Measurements from ENCODE around the gene NEK7.
"Not testable (repeated sequence)": the region's sequence is repeated elsewhere in the genome, so short reads cannot be mapped to it uniquely, and the experiment has no call there.

Gene NEK7

GRCh38 chr1:198298640-198299039 lies 141.8 kb downstream of the NEK7 start:
- Histone ChIP-seq H3K4me1 (ENCODE audit: insufficient read depth, low read length, severe bottlenecking) (no peaks in the 10 kb centered on the region), H3K4me3 (ENCODE audit: low read depth, low read length, poor library complexity, severe bottlenecking) (no peak overlapping the region), H3K9me2 (ENCODE audit: low read depth, low read length) (no peaks in the 10 kb centered on the region), H3K79me2 (ENCODE audit: insufficient read depth, low read length) (no peaks in the 10 kb centered on the region), H2AFZ (ENCODE audit: low read length) (no peak overlapping the region), H3K4me2 (ENCODE audit: low read length) (no peak overlapping the region), H3K9ac (ENCODE audit: low read length) (no peak overlapping the region), H3K27ac (ENCODE audit: low read depth, low read length, poor library complexity, severe bottlenecking) (no peak overlapping the region), H4K20me1 (ENCODE audit: insufficient read depth, low read length) (no peaks in the 10 kb centered on the region), H3F3A (ENCODE audit: insufficient read depth, low read length) (no peaks in the 10 kb centered on the region), H3K36me3 (ENCODE audit: insufficient read depth, low read length) (no peaks in the 10 kb centered on the region), H3K27me3 (ENCODE audit: insufficient read depth, low read length) (no peaks in the 10 kb centered on the region), H3K9me3 (ENCODE audit: low read length) (no peaks in the 10 kb centered on the region)
- TF ChIP-seq, protein P1, sequence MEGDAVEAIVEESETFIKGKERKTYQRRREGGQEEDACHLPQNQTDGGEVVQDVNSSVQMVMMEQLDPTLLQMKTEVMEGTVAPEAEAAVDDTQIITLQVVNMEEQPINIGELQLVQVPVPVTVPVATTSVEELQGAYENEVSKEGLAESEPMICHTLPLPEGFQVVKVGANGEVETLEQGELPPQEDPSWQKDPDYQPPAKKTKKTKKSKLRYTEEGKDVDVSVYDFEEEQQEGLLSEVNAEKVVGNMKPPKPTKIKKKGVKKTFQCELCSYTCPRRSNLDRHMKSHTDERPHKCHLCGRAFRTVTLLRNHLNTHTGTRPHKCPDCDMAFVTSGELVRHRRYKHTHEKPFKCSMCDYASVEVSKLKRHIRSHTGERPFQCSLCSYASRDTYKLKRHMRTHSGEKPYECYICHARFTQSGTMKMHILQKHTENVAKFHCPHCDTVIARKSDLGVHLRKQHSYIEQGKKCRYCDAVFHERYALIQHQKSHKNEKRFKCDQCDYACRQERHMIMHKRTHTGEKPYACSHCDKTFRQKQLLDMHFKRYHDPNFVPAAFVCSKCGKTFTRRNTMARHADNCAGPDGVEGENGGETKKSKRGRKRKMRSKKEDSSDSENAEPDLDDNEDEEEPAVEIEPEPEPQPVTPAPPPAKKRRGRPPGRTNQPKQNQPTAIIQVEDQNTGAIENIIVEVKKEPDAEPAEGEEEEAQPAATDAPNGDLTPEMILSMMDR (IDR thresholded peaks at IDR 0.05; ENCODE audit: low read length), result no peak
- no peak for TF ChIP-seq EZH2 (IDR thresholded peaks at IDR 0.05; ENCODE audit: borderline replicate concordance, low read length)

DNA sequence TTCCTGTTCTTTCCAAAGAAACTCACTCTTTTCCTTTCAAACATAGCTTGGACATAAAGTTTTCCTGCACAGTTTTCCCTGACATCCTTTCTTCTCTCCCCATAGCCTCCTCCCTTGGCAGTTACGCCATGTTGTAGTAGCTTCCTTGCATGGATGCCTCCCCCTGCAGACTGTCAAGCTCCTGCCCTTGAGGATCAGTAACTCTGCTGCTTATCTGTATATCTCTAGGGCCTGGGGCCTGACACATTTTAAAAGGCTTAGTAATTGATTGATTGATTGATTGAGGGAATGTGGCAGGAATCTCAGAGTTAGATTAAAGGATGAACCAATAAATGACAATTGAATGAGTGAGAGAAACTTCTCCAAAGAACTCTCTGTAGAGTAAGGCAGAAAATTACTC lies 143.7 kb downstream of the NEK7 start:
- H4K20me1 ChIP-seq (ENCODE audit: insufficient read depth, low read length), result no peaks in the 10 kb centered on the region
- no peak overlapping the region for H3K27ac ChIP-seq (ENCODE audit: low read depth, low read length, poor library complexity, severe bottlenecking)
- H3K4me3 ChIP-seq (ENCODE audit: low read depth, low read length, poor library complexity, severe bottlenecking), result no peak overlapping the region
- no peak overlapping the region for H2AFZ ChIP-seq (ENCODE audit: low read length)
- H3K27me3 ChIP-seq (ENCODE audit: insufficient read depth, low read length), result no peaks in the 10 kb centered on the region
- no peak for TF ChIP-seq EZH2 (IDR thresholded peaks at IDR 0.05; ENCODE audit: borderline replicate concordance, low read length)
- TF ChIP-seq, protein P1 (IDR thresholded peaks at IDR 0.05; ENCODE audit: low read length), result no peak
- H3K4me1 ChIP-seq (ENCODE audit: insufficient read depth, low read length, severe bottlenecking), result no peaks in the 10 kb centered on the region
- H3K36me3 ChIP-seq (ENCODE audit: insufficient read depth, low read length), result no peaks in the 10 kb centered on the region
- H3F3A ChIP-seq (ENCODE audit: insufficient read depth, low read length), result no peaks in the 10 kb centered on the region
- H3K9me3 ChIP-seq (ENCODE audit: low read length), result no peaks in the 10 kb centered on the region
- no peak overlapping the region for H3K9ac ChIP-seq (ENCODE audit: low read length)
- no peaks in the 10 kb centered on the region for H3K79me2 ChIP-seq (ENCODE audit: insufficient read depth, low read length)
- H3K4me2 ChIP-seq (ENCODE audit: low read length), result no peak overlapping the region
- H3K9me2 ChIP-seq (ENCODE audit: low read depth, low read length), result no peaks in the 10 kb centered on the region

DNA sequence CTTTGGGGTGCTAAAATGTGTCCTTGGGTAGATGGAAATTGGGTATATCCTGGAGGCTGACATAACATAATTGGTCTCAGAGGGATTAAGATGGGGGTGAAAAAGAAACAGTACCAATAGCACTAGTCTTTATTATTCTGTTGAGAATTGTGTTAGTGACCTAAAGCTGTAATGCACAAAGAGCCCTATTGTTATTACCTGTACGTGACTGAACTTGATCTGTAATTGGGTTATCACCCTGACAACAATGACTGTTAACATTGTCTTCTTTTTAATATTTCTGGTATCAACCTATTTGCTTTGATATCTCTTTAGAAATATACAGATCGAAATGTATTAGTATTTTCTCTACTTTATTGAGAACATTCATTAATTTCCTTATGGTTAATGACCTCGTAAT lies 147.6 kb downstream of the NEK7 start:
- Histone ChIP-seq H3K4me2 (ENCODE audit: low read length) (no peak overlapping the region), H4K20me1 (ENCODE audit: insufficient read depth, low read length) (no peaks in the 10 kb centered on the region), H3K27ac (ENCODE audit: low read depth, low read length, poor library complexity, severe bottlenecking) (no peak overlapping the region), H3K9me3 (ENCODE audit: low read length) (no peaks in the 10 kb centered on the region), H3K36me3 (ENCODE audit: insufficient read depth, low read length) (no peaks in the 10 kb centered on the region), H2AFZ (ENCODE audit: low read length) (no peak overlapping the region), H3K79me2 (ENCODE audit: insufficient read depth, low read length) (no peaks in the 10 kb centered on the region), H3K9me2 (ENCODE audit: low read depth, low read length) (no peaks in the 10 kb centered on the region), H3K4me1 (ENCODE audit: insufficient read depth, low read length, severe bottlenecking) (no peaks in the 10 kb centered on the region), H3F3A (ENCODE audit: insufficient read depth, low read length) (no peaks in the 10 kb centered on the region), H3K27me3 (ENCODE audit: insufficient read depth, low read length) (no peaks in the 10 kb centered on the region), H3K9ac (ENCODE audit: low read length) (no peak overlapping the region), H3K4me3 (ENCODE audit: low read depth, low read length, poor library complexity, severe bottlenecking) (no peak overlapping the region)
- no peak for TF ChIP-seq EZH2 (IDR thresholded peaks at IDR 0.05; ENCODE audit: borderline replicate concordance, low read length)

DNA sequence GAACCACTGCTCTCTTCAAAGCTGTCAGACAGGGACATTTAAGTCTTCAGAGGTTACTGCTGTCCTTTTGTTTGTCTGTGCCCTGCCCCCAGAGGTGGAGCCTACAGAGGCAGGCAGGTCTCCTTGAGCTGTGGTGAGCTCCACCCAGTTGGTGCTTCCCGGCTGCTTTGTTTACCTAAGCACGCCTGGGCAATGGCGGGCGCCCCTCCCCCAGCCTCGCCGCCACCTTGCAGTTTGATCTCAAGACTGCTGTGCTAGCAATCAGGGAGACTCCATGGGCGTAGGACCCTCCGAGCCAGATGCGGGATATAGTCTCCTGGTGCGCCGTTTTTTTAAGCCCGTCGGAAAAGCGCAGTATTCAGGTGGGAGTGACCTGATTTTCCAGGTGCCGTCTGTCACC lies 158.0 kb downstream of the NEK7 start:
- H3K9me3 ChIP-seq (ENCODE audit: low read length); H2AFZ ChIP-seq (ENCODE audit: low read length); H3K27ac ChIP-seq (ENCODE audit: low read depth, low read length, poor library complexity, severe bottlenecking); H3K36me3 ChIP-seq (ENCODE audit: insufficient read depth, low read length); H3K27me3 ChIP-seq (ENCODE audit: insufficient read depth, low read length); H4K20me1 ChIP-seq (ENCODE audit: insufficient read depth, low read length); H3K9ac ChIP-seq (ENCODE audit: low read length); H3K79me2 ChIP-seq (ENCODE audit: insufficient read depth, low read length); H3K4me3 ChIP-seq (ENCODE audit: low read depth, low read length, poor library complexity, severe bottlenecking); H3K4me1 ChIP-seq (ENCODE audit: insufficient read depth, low read length, severe bottlenecking); H3K9me2 ChIP-seq (ENCODE audit: low read depth, low read length); H3K4me2 ChIP-seq (ENCODE audit: low read length); H3F3A ChIP-seq (ENCODE audit: insufficient read depth, low read length): not testable (repeated sequence)

GRCh38 chr1:198315331-198315730 lies 158.5 kb downstream of the NEK7 start:
- H3K4me2 ChIP-seq (ENCODE audit: low read length); H3K9ac ChIP-seq (ENCODE audit: low read length); H3K9me3 ChIP-seq (ENCODE audit: low read length); H3K27ac ChIP-seq (ENCODE audit: low read depth, low read length, poor library complexity, severe bottlenecking); H3K27me3 ChIP-seq (ENCODE audit: insufficient read depth, low read length); H3F3A ChIP-seq (ENCODE audit: insufficient read depth, low read length); H2AFZ ChIP-seq (ENCODE audit: low read length); H3K36me3 ChIP-seq (ENCODE audit: insufficient read depth, low read length); H3K4me3 ChIP-seq (ENCODE audit: low read depth, low read length, poor library complexity, severe bottlenecking); H3K79me2 ChIP-seq (ENCODE audit: insufficient read depth, low read length); H4K20me1 ChIP-seq (ENCODE audit: insufficient read depth, low read length); H3K4me1 ChIP-seq (ENCODE audit: insufficient read depth, low read length, severe bottlenecking); H3K9me2 ChIP-seq (ENCODE audit: low read depth, low read length): not testable (repeated sequence)

All from OCI-LY1 (cell line).